T-helper 2 cell (primary cell): ENCODE measurements around the gene LOXL1.
"Not testable (repeated sequence)": the region's sequence is repeated elsewhere in the genome, so short reads cannot be mapped to it uniquely, and the experiment has no call there.

Experiments
- DNase-seq, 5 experiments: peaks; one replicate each; pipeline versions ENCODE4 v3.0.0 to v3.0.0-alpha.2; 2012 to 2022

LOXL1 gene

DNA sequence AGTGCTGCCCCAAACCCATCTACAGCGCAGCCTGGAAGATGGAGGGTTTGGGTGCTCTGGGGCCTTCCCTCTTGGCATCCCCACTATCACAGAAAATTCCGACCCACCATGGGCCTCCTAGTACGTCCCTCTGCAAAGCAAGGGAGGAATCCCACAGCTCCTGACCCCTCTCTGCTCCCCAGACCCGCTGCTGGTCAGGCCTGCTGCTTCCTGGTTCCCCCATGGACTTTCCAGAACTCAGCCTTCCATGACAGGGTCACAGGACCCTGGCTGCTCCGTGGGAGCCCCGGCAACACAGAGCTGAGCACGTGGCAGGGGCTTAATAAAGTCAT is 3.1 kb upstream of the LOXL1 start:
- no peak for DNase-seq

DNA sequence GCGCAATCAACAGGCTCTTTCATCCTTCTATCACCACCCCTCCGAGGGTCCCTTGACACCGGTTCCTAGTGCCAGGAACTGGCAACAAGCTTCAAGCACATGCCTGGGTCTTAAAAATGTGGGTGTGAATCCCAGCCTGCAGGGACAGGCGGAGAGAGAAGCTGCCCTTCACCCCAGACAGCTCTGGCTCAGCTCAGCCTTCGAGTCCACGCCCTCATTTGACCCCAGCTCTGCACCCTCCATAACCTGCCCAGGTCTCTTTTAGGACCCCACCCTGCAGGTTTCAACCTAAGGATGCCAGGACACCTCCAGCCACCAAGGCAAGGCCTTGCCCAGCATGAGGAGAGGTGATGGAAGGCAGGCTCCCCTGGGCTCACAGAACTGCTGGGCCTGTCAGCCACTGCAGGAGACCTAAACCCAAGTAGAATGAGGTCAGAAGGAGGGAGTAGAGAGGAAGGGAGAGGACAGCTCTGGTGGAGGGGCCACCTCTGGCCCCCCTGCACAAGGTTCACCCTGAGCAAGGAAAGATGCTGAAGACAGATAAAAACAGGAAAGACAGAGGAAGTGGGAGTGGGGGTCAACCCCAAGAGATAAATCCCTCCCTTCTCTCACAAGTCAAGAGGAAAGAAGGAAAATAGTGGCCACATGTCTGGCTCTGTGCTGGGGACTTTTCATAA is 2.6 kb upstream of the LOXL1 start:
- DNase-seq: no peak

DNA sequence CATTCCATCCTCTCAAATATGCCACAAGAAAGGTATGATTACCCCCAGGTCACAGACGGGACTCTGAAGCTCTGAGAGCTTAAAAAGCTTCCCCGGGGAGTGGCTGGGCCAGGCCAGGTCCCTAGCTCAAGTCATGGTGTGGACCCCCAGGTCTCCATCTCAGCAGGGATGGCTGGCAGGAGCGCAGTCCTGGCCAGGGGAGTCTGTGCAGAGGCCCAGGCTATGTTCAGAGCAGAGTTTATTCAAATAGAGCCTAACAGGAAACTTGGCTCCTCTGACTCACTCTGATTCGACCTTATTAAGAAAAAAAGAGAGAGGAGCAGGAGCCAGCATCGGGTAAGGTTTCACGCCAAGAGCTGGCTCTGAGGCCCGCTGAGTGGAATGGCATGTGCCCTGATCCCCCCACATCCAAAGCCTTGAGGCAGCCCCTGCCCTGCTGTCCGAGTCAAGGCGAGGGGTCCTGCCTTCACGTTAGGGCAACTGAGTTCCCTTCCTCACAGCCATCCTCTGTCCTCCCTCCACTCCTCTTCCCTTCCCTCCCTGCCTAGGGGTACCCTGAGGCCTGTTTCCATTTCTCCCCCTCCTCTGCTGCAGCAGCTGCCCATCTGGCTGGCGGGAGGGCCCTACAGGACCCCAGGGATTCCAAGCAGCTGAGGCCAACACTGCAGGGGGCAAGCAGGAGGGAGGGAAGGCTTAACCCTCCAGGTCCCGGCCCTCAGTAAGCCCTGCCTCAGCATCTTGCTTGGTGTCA is 1.9 kb upstream of the LOXL1 start:
- DNase-seq: peak in 1 of 5 experiments; percentile 48

DNA sequence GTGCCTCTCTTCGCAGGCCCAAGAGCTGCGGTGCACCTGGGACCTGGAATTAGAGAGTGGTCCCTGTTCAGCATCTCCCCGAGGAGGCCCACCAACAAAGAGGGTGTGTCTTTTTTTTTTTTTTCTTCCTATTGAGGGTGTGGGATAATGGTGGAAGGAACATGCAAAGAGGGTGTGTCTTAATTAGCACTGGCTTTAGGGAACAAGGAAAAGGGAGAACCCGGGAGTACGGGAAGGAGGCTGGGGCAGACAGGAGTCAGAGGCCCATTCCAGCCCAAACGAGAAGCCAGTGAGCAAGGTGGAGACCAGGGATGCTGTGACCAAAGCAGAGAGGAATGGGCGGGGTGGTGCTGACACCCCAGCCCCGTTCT is 429 bp upstream of the LOXL1 start:
- DNase-seq: no peak

DNA sequence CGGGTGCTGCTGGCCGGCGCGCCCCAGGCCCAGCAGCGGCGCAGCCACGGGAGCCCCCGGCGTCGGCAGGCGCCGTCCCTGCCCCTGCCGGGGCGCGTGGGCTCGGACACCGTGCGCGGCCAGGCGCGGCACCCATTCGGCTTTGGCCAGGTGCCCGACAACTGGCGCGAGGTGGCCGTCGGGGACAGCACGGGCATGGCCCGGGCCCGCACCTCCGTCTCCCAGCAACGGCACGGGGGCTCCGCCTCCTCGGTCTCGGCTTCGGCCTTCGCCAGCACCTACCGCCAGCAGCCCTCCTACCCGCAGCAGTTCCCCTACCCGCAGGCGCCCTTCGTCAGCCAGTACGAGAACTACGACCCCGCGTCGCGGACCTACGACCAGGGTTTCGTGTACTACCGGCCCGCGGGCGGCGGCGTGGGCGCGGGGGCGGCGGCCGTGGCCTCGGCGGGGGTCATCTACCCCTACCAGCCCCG is 777 bp downstream of the LOXL1 start:
- peak in 3 of 5 experiments; percentile 9 to 49 (median 28) for DNase-seq

DNA sequence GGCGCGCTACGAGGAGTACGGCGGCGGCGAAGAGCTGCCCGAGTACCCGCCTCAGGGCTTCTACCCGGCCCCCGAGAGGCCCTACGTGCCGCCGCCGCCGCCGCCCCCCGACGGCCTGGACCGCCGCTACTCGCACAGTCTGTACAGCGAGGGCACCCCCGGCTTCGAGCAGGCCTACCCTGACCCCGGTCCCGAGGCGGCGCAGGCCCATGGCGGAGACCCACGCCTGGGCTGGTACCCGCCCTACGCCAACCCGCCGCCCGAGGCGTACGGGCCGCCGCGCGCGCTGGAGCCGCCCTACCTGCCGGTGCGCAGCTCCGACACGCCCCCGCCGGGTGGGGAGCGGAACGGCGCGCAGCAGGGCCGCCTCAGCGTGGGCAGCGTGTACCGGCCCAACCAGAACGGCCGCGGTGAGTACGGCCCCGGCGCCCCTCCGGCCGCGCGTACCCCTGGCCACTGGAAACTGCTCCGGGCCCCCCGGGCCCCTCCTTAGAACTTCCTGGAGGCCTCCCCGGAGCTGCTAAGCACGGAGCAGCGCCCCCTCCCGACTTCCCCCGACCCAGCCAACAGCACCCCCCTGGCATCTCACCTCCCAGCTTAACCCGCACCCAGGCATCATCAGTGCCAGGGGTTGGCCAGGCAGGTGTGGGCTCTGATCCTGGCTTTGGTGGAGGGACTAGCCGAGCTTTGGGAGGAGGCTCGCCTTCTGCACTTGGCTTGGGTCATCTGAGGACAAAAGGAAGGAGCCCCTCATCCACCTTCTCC is 1.4 kb downstream of the LOXL1 start:
- peak; percentile 55 to 84 (median 69) for DNase-seq

DNA sequence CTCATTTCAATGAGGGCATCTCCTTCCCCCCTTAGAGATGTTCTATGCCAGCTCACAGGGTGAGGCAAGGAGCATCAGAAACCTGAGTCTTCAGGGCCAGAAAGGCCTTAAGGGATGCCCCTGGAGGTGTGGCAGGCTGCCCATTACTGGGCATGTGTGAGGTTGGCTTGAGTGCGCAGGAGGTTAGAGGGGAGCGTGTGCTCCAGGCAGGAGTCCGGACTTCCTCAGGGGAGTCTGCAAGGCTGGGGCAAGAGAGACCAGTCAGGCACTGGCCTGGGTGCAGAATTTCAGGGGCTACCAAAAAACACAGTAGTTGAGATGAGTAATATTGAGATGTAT is 1.9 kb downstream of the LOXL1 start:
- no peak for DNase-seq

DNA sequence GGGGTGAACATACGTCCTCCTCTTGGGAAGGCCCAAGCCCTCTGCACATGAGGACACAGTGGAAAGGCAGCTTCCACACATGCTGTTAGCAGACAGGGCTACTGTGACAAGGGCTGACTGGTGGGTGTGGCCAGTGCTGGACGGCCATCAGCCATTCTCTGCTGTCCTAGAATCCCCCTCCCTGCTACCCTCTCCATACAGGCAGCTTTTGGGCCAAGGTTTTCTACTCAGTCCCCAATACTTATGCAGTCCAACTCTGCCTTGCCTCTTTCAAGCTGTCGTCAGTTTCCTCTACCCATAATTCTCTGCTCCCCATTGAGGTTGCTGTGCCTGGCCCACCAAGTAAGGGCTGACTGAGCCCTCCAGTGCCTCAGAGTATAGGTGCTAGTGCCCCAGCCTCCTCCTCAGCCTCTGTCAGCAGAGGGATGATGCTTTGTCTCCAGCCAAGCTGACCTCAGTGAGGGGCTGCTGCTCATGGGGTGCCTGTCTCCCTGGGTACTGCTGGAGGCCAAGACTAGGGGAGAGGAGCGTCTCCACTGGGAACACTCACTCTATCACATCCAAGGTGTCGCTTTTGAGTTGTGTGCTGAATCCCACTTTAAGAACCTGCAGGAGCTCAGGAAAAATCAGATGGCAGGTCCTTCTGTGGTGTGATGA is 2.8 kb downstream of the LOXL1 start:
- peak in 1 of 5 experiments; percentile 16 for DNase-seq

DNA sequence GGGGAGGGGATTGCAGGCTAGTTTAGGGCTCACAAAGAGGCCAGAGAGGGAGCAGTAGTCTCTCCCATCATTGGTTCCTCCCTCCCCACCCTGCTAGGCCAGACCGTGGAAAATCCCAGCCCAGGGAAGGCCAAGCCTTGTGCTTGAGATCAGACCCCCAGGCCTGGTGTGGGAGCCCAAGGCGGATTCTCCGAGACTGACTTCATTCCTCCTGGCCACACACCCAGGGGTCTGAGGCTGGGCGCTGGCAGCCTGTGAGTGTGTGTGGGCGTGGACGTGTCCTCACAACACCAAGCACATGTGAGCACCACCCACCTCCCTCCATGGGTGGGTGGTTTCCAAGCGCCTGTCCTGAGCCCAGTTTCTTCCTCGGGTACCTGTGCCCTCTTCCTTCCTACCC is 4.1 kb downstream of the LOXL1 start:
- no peak for DNase-seq

DNA sequence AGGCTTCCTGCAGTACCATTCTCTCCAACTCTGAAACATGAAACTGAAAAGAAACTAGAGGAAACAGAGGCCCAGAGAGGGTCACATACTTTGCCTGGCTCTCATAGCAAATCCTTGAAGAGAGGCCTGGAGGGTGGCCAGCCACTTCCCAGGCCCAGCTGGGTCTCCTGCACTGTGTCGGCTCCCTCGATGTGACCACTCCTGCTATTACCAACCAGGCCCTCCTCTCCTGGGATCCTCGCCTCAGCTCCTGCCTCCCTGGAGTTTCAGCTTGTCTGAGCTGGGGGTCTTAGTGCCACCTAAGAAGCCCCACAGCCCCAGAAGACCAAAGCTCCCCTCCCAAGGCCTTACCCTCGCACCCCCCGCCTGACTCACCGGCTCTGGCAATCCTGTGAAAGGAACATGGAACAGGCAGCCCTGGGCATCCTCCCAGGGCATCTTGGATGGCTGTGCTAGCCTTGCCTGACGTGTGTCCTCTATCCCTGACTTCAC is 4.6 kb downstream of the LOXL1 start:
- DNase-seq: no peak

DNA sequence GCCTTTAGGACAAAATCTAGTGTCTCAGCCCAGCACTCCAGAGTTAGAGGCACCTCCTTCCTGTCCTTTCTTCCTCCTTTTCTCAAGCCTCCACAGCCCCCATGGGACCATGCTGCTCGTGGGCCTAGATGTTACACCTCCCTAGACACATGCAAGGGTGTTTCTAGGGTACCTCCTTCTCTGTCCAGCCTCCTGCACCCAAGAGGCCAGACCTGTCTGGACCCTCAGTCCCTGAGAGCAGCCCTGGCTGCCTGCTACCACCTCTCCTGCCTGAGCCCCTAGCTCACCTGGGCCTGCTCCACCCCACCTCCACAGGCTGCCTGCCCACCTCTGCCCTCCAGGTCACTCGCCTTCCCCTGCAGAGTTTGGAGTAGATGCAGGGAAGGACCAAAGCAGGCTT is 5.2 kb downstream of the LOXL1 start:
- no peak for DNase-seq

DNA sequence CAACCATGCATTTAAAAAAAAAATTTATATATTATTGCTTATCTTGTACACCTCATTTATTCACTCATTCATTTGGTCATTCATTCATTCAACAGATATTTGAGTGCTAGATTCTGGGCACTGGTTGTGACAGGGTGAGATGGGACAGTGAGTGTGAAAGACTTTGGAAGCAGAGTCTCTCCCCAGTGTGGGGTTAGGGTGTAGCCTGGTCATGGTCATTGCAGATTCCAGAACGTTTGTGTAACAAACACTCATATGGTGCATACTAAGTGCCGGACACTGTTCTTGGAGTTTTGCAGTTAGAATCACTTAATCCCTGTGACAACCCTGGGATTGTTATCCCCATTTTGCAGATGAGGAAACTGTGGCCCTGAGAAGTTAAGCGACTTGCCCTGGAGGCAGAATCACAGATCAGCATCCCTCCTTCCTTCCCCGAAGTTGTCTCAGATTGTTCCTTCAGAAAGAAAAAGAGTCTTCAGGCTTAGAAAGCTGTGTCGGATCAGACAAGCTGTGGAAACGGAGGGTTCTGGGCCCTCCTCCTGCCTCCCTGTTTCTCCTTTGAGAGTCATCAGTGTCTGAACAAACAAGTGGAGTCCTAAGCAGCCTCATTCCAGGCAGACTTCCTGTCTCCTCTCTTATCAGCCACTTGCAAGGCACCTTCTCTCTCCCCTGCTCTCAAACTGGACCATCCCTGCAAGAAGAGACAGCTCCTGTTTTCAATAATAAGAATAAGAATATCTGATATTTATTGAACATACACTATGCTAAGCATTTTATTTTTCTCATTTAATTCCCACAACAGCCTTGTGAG is 6.3 kb downstream of the LOXL1 start:
- no peak for DNase-seq

DNA sequence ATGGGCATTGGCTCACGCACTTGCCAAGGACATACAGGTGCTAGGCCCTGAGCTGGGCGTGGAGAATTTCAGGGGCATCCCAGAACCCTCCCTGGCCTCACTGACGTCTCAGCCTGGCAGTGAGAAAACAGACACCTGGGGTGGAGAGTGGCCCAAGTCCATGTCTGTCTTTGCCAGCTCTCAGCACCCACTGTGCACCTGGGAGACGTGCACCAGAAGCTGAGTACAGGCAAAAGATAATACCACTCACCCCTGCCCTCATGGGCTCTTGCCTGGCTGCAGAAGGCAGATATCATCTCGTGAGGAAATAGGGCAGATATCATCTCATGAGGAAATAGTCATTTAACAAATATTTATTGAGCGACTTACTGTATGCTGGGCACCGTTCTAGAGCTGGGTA is 8.0 kb downstream of the LOXL1 start:
- peak in 1 of 5 experiments; percentile 68 for DNase-seq

DNA sequence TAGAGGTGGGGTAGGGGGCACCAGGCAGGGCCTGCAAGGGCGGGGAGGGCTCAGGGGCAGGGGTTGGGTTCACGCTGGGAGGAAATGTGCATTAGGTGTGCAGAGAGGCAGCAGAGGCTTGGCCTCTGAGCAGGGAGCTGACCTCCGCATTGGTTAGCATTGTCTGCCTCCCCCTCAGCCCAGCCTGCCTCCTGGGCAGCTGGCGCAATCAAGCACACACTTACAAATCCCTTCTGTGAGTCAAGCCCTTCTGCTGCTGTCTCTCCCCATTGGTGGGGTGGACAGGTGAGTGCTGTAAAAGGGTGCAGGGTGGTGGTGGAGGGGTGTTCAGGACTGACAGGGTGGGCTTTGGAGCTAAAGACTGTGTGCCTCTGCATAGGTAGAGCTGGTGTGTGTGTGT is 9.3 kb downstream of the LOXL1 start:
- no peak for DNase-seq

DNA sequence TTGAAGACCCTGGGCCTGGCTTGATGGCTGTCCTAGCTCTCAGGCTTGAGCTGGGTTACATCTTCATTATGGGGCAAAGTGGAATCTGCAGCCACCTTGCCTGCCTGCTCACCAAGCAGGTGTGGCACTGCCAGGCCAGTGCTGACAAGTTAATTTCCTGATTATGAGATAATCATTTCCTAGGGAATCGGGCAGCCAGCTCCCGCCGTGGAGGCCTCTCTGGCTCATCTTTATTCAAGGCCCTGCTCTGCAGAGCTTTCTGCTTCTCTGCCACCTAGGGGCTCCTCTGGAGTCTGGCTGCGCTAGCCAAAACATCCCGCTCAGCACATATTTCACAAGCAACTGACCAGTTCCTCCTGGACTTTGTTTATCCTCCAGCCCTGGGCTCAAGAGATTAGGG is 9.9 kb downstream of the LOXL1 start:
- no peak for DNase-seq

DNA sequence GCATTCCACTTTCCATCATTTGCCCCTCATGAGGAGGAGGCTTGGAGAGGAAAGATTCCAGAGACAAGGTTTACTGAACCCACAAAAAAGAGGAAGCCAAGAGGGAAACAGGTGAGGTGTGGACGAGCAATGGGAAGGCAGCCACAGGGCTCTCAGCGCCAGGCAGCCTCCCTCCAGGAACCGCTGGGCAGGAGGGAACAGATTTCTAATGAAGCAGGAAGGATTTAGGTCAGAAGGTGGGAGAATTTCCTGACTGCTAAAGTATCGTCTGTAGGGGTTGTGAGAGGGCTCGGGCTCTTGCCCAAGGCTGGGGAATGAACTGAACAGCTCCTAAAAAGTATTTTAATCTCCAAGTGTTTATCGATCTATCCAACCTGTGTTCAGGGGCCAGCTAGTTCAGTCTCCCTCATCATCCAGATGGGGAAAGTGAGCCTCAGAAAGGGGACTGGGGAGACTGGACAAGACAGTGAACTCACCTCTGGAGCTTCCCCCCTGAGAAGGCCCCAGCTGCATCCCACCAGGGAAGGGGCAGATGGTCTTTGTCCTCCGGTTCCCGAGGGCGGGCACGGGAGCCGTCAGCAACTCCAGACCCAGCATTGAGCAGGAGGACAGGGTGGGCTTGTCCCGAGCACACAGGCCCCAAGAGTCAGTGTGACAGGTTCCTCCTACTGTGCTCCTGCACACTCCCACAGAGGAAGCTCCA is 10.5 kb downstream of the LOXL1 start:
- no peak for DNase-seq

DNA sequence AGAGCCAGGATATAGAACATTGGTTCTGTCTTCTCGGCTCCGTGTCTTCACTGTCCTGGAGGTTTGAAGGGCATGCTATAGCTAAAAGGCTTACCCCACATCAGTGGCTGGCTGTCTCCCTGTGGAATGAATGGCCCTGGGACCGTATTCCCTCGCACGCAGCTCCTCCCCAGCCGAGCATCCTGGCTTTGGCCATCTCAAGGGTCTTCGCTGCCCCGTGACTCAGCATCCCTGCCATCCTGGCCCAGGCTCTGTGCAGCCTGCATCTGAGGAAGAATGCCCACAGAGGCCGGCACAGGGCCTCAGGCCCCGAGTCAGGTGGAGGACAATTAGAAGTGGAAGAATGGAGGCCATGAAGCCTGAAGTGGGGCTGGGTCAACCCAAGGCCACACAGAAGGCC is 11.0 kb downstream of the LOXL1 start:
- DNase-seq: no peak

DNA sequence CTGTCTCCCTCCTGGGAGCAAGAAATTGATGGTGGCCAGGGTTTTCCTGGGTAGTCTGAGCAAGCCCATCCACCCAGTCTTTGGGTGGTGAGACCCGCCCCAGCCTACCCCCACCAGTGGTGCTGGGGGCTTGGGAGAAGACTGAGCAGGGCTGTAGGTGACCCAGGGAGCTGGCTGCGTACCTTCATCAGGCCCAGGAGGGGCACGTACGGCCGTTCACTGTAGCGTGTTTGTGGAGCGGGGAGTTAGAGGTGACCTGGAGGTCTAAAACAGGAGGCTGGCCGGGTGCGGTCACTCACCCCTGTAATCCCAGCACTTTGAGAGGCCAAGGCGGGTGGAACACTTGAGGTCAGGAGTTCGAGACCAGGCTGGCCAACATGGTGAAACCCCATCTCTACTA is 11.5 kb downstream of the LOXL1 start:
- no peak for DNase-seq

DNA sequence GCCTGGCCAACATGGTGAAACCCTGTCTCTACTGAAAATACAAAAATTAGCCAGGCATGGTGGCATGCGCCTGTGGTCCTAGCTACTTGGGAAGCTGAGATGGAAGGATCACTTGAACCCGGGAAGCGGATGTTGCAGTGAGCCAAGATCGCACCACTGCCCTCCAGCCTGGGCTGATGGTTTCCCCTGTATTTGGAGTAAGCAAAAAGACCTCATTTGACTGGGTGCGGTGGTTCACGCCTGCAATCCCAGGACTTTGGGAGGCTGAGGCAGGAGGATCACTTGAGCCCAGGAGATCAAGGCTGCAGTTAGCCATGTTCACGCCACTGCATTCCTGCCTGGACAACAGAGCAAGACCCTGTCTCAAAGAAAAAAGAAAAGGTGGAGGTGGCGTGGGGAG is 12.3 kb downstream of the LOXL1 start:
- not testable (repeated sequence) for DNase-seq

DNA sequence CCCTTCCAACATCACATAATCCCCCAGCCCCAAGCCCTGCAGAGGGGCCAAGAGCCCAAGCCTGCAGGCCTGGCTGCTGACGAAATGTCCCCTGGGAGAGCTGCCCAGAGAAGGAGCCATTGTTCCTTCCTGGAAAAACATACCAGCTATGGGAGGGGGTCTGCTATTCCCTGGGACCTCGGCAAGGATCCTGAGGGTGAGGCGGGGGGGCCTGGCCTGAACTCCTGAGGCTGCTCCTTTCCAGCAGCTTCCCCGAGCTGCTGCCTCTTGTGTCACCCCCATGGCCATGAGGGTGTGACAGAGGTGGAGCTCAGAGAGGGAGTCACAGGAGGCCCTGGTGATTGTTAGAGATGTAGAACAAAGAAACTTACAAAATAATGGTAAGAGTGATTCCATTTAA is 12.9 kb downstream of the LOXL1 start:
- DNase-seq: no peak
